Thyroid gland (tissue), 4 donors: ENCODE data around the gene ALPK3.

Source experiments
- POLR2A ChIP-seq, 2 donors: fragments of 450-650 bp; IDR thresholded peaks; one replicate each; pipeline ENCODE4 v1.6.1; 2017; ENCODE audit warnings: antibody characterized with exemption in 2 of 2, mild to moderate bottlenecking in 2 of 2, moderate library complexity in 1 of 2
- TF ChIP-seq, protein P1 (sequence below), 6 experiments: fragments of 200-600 bp in 3 of 6; fragments of 450-650 bp in 3 of 6; sonication (generic) in 3 of 6; IDR thresholded peaks; one replicate each; pipeline ENCODE4 v1.5.1; 2016 to 2019; ENCODE audit warnings: antibody characterized with exemption in 6 of 6, mild to moderate bottlenecking in 2 of 6, inconsistent platforms in 1 of 6, moderate library complexity in 1 of 6

DNA sequence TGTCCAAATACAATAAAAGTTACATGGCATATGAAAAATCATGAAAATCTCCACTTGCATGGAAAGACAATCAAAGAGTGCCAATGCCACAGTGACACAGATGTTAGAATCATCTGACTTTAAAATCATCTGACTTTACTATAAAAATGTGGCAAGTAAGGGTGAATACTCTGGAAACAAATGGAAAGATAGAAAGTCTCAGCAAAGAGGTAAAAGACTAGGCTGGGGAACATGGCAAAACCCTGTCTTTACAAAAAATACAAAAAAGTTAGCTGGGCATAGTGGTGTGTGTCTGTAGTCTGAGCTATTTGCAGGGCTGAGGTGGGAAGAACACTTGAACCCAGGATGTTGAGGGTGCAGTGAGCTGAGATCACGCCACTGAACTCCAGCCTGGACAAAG, 29.1 kb downstream of the ALPK3 start:
- TF ChIP-seq, protein P1, sequence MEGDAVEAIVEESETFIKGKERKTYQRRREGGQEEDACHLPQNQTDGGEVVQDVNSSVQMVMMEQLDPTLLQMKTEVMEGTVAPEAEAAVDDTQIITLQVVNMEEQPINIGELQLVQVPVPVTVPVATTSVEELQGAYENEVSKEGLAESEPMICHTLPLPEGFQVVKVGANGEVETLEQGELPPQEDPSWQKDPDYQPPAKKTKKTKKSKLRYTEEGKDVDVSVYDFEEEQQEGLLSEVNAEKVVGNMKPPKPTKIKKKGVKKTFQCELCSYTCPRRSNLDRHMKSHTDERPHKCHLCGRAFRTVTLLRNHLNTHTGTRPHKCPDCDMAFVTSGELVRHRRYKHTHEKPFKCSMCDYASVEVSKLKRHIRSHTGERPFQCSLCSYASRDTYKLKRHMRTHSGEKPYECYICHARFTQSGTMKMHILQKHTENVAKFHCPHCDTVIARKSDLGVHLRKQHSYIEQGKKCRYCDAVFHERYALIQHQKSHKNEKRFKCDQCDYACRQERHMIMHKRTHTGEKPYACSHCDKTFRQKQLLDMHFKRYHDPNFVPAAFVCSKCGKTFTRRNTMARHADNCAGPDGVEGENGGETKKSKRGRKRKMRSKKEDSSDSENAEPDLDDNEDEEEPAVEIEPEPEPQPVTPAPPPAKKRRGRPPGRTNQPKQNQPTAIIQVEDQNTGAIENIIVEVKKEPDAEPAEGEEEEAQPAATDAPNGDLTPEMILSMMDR (IDR thresholded peaks at IDR 0.05) = no peak
- TF ChIP-seq POLR2A (IDR thresholded peaks at IDR 0.05) = no peak
